AG04450 (cell line): Measurements from ENCODE around the gene NKAP. TPM values are rescaled to one million over a fixed set of nuclear protein-coding genes. Genes with fewer than 3 reads are reported as not detected.

Experiments
- CTCF ChIA-PET: fragments of 300-600, 350-600 bp; formaldehyde crosslinking; extraction: SDS; loops from one replicate; lab custom pipeline; 2022; ENCODE audit warnings: antibody characterized with exemption, inconsistent platforms; lab: Charles Lee
- POLR2A ChIA-PET: fragments of 350-600 bp; formaldehyde crosslinking; extraction: SDS; loops from one replicate; lab custom pipeline; 2021; ENCODE audit warnings: antibody characterized with exemption, inconsistent platforms; lab: Yijun Ruan, JAX
- DNase-seq: peaks from one replicate; pipeline ENCODE4 v3.0.0-alpha.2; 2011; ENCODE audit warnings: low read depth, low spot score
- H3K27ac ChIP-seq: one replicate; pipeline ENCODE4 v1.5.1; 2012; ENCODE audit warnings: low read depth, low read length, control low read depth
- H3K27me3 ChIP-seq: one replicate; pipeline ENCODE4 v1.6.0; 2012; ENCODE audit warnings: low read length; ENCODE audit not compliant: control insufficient read depth, insufficient read depth
- H3K4me3 ChIP-seq: 2 replicates; pipeline ENCODE4 v1.5.1; 2011; ENCODE audit warnings: mild to moderate bottlenecking, low read depth, low read length, control low read depth
- H3K9me3 ChIP-seq: 2 replicates; pipeline ENCODE4 v1.5.1; 2012; ENCODE audit warnings: low read length; ENCODE audit not compliant: control insufficient read depth, insufficient read depth
- polyA plus RNA-seq: library from polyadenylated mRNA; depleted of rRNA; stranded (reverse); fragments of >200 nt; gene quantifications from 2 replicates; pipeline ENCODE4 v1.2.3, GENCODE V29; 2011
- TF ChIP-seq, protein P1 (sequence below): IDR thresholded peaks from 2 replicates; pipeline ENCODE4 v1.5.1; 2011; ENCODE audit warnings: low read depth, low read length, control low read depth, inconsistent platforms

The NKAP gene
- polyA plus RNA-seq, 1 experiment = 5.0 TPM

DNA sequence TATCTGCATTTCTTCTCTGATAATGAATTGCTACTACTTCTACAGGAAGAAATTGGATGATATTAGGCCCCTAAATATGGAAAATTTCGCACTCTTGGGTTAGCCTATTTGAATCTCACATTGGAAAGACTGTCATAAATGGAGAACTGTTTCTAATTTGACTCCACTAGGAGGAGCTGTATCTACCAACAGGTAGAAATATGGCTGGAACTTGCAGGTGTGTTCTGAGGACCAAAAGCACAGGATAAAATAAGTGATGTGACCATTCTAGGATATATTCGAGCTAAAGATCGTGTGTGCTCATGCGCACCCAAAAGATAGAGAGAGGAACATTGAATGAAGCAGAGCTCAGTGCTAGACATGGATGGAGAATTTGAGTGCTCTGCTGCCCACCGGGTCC, 4.8 kb upstream of the NKAP start:
- CTCF ChIA-PET = no interaction called here
- Histone ChIP-seq H3K9me3 (no peaks in the 10 kb centered on the region), H3K27me3 (no peaks in the 10 kb centered on the region), H3K4me3 (no peak overlapping the region), H3K27ac (no peak overlapping the region)
- POLR2A ChIA-PET = no interaction called here
- DNase-seq = no peak
- TF ChIP-seq, protein P1, sequence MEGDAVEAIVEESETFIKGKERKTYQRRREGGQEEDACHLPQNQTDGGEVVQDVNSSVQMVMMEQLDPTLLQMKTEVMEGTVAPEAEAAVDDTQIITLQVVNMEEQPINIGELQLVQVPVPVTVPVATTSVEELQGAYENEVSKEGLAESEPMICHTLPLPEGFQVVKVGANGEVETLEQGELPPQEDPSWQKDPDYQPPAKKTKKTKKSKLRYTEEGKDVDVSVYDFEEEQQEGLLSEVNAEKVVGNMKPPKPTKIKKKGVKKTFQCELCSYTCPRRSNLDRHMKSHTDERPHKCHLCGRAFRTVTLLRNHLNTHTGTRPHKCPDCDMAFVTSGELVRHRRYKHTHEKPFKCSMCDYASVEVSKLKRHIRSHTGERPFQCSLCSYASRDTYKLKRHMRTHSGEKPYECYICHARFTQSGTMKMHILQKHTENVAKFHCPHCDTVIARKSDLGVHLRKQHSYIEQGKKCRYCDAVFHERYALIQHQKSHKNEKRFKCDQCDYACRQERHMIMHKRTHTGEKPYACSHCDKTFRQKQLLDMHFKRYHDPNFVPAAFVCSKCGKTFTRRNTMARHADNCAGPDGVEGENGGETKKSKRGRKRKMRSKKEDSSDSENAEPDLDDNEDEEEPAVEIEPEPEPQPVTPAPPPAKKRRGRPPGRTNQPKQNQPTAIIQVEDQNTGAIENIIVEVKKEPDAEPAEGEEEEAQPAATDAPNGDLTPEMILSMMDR = no peak

DNA sequence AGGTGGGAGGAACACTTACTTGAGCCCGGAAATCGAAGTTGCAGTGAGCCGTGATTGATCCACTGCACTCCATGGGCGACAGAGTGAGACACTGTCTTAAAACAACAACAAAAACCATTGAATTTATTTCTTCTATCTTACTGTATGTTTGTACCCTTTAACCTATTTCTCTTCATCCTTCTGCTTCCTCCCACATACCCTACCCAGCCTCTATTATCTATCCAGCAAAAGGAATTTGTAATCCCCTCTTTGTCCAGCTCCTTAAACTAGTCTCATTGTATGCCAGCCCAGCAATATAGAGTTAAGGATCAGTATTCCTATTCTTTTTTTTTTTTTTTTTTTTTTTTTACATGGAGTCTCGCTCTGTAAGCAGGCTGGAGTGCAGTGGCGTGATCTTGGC, 1.9 kb upstream of the NKAP start:
- ChIA-PET POLR2A (no interaction called here), CTCF (no interaction called here)
- DNase-seq = no peak
- H3K9me3 ChIP-seq = no peaks in the 10 kb centered on the region
- H3K4me3 ChIP-seq = no peak overlapping the region
- no peaks in the 10 kb centered on the region for H3K27me3 ChIP-seq
- H3K27ac ChIP-seq = no peak overlapping the region
- TF ChIP-seq, protein P1 = no peak

DNA sequence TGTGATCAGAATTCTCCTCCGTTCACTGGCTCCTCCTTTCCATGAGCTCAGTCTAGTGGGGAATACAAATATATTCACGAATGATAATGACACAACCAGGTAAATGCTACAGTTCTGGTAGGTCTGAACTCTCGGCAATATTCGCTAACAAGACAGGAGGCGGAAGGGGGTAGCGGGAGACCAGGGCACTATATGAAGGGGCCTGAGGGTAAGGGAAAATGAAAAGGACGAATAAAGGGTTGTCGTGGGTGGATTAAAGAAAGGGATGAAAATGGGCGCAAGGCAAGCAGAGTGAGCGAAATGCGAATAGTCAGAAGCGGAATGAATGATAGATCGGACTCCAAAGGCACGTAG, 743 bp downstream of the NKAP start:
- Histone ChIP-seq H3K27me3 (no peaks in the 10 kb centered on the region), H3K4me3 (peak overlapping the region; percentile 72), H3K9me3 (no peaks in the 10 kb centered on the region), H3K27ac (peak overlapping the region; percentile 89)
- ChIA-PET POLR2A (no interaction called here), CTCF (no interaction called here)
- TF ChIP-seq, protein P1 = no peak
- no peak for DNase-seq

DNA sequence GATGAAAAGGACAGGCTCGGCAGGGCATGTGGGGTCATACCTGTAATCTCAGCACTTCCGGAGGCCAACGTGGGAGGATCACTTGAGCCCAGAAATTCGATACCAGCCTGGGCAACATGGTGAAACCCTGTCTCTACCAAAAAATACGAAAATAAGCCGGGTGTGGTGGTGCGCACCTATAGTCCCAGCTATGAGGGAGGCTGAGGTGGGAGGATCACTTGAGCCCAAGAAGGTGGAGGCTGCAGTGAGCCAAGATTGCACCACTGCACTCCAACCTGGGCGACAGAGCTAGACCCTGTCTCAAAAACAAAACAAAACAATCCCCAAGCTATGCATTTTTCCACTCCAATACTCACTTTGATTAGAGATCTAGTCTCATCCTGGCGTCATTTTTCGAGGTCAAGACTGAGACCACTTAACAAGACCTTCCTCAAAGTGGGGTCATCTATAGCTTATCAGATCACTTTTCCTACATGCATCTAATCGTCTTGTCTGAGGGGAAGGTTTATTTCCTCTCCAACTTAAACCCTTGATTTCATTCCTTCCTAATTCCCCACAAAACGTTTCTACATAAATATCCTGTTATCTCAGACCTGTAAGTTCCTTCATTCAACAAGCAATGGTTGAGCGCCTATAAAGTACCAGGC, 1.3 kb downstream of the NKAP start:
- H3K4me3 ChIP-seq = peak overlapping the region; percentile 72
- TF ChIP-seq, protein P1 = no peak
- no peak for DNase-seq
- no peak overlapping the region for H3K27ac ChIP-seq
- H3K9me3 ChIP-seq = no peaks in the 10 kb centered on the region
- no peaks in the 10 kb centered on the region for H3K27me3 ChIP-seq
- ChIA-PET CTCF (no interaction called here), POLR2A (no interaction called here)

DNA sequence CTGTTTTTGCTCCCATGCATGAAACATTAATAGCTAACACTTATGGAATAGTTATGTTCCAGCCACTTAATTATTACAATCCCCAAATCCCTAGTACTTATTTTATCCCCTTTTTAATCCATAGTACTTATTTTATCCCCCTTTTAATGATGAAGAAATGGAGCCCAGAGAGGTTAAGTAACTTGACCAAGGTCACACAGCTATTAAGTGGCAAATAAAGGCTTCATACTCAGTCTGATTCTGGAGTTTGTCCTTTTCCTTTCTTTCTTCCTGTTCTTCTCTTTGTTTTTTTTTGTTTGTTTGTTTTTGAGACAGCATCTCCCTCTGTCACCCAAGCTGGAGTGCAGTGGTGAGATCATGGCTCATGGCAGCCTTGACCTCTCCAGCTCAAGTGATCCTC, 2.2 kb downstream of the NKAP start:
- DNase-seq = no peak
- Histone ChIP-seq H3K9me3 (no peaks in the 10 kb centered on the region), H3K4me3 (no peak overlapping the region), H3K27me3 (no peaks in the 10 kb centered on the region), H3K27ac (no peak overlapping the region)
- ChIA-PET CTCF (interaction anchor here (1.3 kb wide), 1 partner anchor 40 kb away, joined by 6 read pairs; no protein-coding TSS in a partner anchor), POLR2A (interaction anchor here (0.7 kb wide), 1 partner anchor 10 kb away, joined by 4 read pairs; no protein-coding TSS in a partner anchor)
- TF ChIP-seq, protein P1 = no peak
